GM12878 (cell line): ENCODE measurements around the gene HTD2. TPM values are rescaled to one million over a fixed set of nuclear protein-coding genes. Genes with fewer than 3 reads are reported as not detected.

Experiments
- ATAC-seq: fragments of 200-7000 bp; cut with Tn5 transposase; 3 replicates; pipeline ENCODE4 v1.9.1; 2020; ENCODE audit warnings: mild to moderate bottlenecking, moderate library complexity
- BruUV-seq: library from RNA; stranded (reverse); fragments of 400-500 nt; replicated peaks from 2 replicates; lab custom pipeline; 2021; lab: Mats Ljungman, UMichigan
- CTCF ChIA-PET: fragments of 300-600 bp; sonication (Branson Sonifier 250); formaldehyde crosslinking; extraction: SDS; loops from one replicate; lab custom pipeline; 2021; ENCODE audit warnings: inconsistent platforms; lab: Yijun Ruan, JAX
- POLR2A ChIA-PET: fragments of 350-600 bp; formaldehyde crosslinking; extraction: SDS; loops from one replicate; lab custom pipeline; 2021; ENCODE audit warnings: inconsistent platforms; lab: Charles Lee
- RAD21 ChIA-PET: fragments of 300-600 bp; sonication (Branson Sonifier 250); formaldehyde crosslinking; loops from one replicate; lab custom pipeline; 2023; ENCODE audit warnings: antibody characterized with exemption; ENCODE audit not compliant: unreplicated experiment; lab: Charles Lee
- SMC1A ChIA-PET: fragments of 300-600 bp; sonication (Branson Sonifier 250); formaldehyde crosslinking; loops from one replicate; lab custom pipeline; 2023; ENCODE audit not compliant: unreplicated experiment, uncharacterized antibody; lab: Charles Lee
- DNase-seq: peaks from one replicate; pipeline ENCODE4 v3.0.0-alpha.2; 2011; ENCODE audit warnings: low read depth, low spot score
- FAIRE-seq: peaks from 3 replicates; lab custom pipeline; 2011; peaks lifted over from hg19 to GRCh38; lab: Jason Lieb, UNC
- H2AFZ ChIP-seq: 2 replicates; pipeline ENCODE4 v1.6.0; 2011; ENCODE audit warnings: low read depth, low read length, control low read depth; ENCODE audit not compliant: control insufficient read depth
- H3K27ac ChIP-seq: 2 replicates; pipeline ENCODE4 v1.5.1; 2011; ENCODE audit warnings: control low read depth; ENCODE audit not compliant: control insufficient read depth, insufficient read depth
- H3K27me3 ChIP-seq, 2 experiments: replicated peaks in 1 of 2; 2 replicates each; pipeline versions ENCODE4 v1.6.0 to v1.6.1; 2011; ENCODE audit warnings: low read length in 1 of 2; ENCODE audit not compliant: control insufficient read depth in 2 of 2, insufficient read depth in 2 of 2
- H3K36me3 ChIP-seq, 2 experiments: 2 replicates each; pipeline ENCODE4 v1.5.1; 2011; ENCODE audit warnings: low read length in 1 of 2; ENCODE audit not compliant: control insufficient read depth in 2 of 2, insufficient read depth in 2 of 2
- H3K4me1 ChIP-seq: 2 replicates; pipeline ENCODE4 v1.6.1; 2011; ENCODE audit warnings: mild to moderate bottlenecking, low read length, moderate library complexity, mixed read lengths; ENCODE audit not compliant: control insufficient read depth, insufficient read depth
- H3K4me2 ChIP-seq: 2 replicates; pipeline ENCODE4 v1.6.0; 2011; ENCODE audit warnings: control low read depth; ENCODE audit not compliant: control insufficient read depth, insufficient read depth
- H3K4me3 ChIP-seq: fragments of 200-600 bp; sonication (generic); 2 replicates; pipeline ENCODE4 v1.5.1; 2016
- H3K79me2 ChIP-seq: 2 replicates; pipeline ENCODE4 v1.6.0; 2011; ENCODE audit warnings: low read length; ENCODE audit not compliant: control insufficient read depth, insufficient read depth
- H3K9ac ChIP-seq: 2 replicates; pipeline ENCODE4 v1.8.0; 2011; ENCODE audit warnings: low read length, control low read depth, mixed read lengths; ENCODE audit not compliant: control insufficient read depth, insufficient read depth
- H3K9me3 ChIP-seq: replicated peaks from 3 replicates; pipeline ENCODE4 v1.5.1; 2011; ENCODE audit warnings: mild to moderate bottlenecking, low read length; ENCODE audit not compliant: control insufficient read depth, insufficient read depth
- H4K20me1 ChIP-seq: 2 replicates; pipeline ENCODE4 v1.6.0; 2011; ENCODE audit not compliant: control insufficient read depth, insufficient read depth
- CEBPZ ChIP-seq: fragments of 150-350 bp; IDR thresholded peaks from 2 replicates; pipeline ENCODE4 v1.6.1; 2016; ENCODE audit warnings: low read depth, low read length
- EGR1 ChIP-seq, 2 experiments: IDR thresholded peaks; 1 replicate in 1 of 2; 2 replicates in 1 of 2; pipeline ENCODE4 v1.6.1; 2011 to 2012; ENCODE audit warnings: low read depth in 2 of 2, low read length in 2 of 2, borderline replicate concordance in 1 of 2, mild to moderate bottlenecking in 1 of 2, moderate library complexity in 1 of 2
- HCFC1 ChIP-seq: fragments of 150-350 bp; IDR thresholded peaks from 2 replicates; pipeline ENCODE4 v1.6.1; 2014; ENCODE audit warnings: low read length
- MEF2B ChIP-seq: fragments of 450-650 bp; IDR thresholded peaks from 2 replicates; pipeline ENCODE4 v1.6.1; 2018; ENCODE audit warnings: mild to moderate bottlenecking, moderate library complexity; ENCODE audit not compliant: partially characterized antibody, poor library complexity, severe bottlenecking
- MTA3 ChIP-seq: IDR thresholded peaks from 2 replicates; pipeline ENCODE4 v1.6.1; 2012; ENCODE audit warnings: low read length, inconsistent platforms, borderline replicate concordance
- PAX5 ChIP-seq: IDR thresholded peaks from 2 replicates; pipeline ENCODE4 v1.6.1; 2011; ENCODE audit warnings: low read depth, low read length, borderline replicate concordance
- RAD51 ChIP-seq: fragments of 450-650 bp; IDR thresholded peaks from 2 replicates; pipeline ENCODE4 v1.6.1; 2016; ENCODE audit warnings: moderate library complexity, mild to moderate bottlenecking, inconsistent platforms
- SPI1 ChIP-seq: IDR thresholded peaks from 2 replicates; pipeline ENCODE4 v1.6.1; 2011; ENCODE audit warnings: low read depth, mild to moderate bottlenecking, low read length, moderate library complexity, borderline replicate concordance; ENCODE audit not compliant: insufficient read depth
- STAT3 ChIP-seq: IDR thresholded peaks from 2 replicates; pipeline ENCODE4 v1.6.1; 2011; ENCODE audit warnings: low read depth, low read length, improper control_type of control experiment
- SUZ12 ChIP-seq: fragments of 200-600 bp; sonication (generic); IDR thresholded peaks from one replicate; pipeline ENCODE4 v1.6.1; 2018; ENCODE audit warnings: antibody characterized with exemption, mild to moderate bottlenecking; ENCODE audit not compliant: unreplicated experiment
- TCF3 ChIP-seq: IDR thresholded peaks from 2 replicates; pipeline ENCODE4 v1.6.1; 2012; ENCODE audit warnings: low read depth, mild to moderate bottlenecking, low read length, borderline replicate concordance; ENCODE audit not compliant: insufficient read depth
- ZNF207 ChIP-seq: fragments of 450-650 bp; IDR thresholded peaks from 2 replicates; pipeline ENCODE4 v1.6.1; 2014; ENCODE audit warnings: antibody characterized with exemption, mild to moderate bottlenecking, borderline replicate concordance
- WGBS: methylation state at CpG from one replicate; pipeline ENCODE4 v1.1.6; 2016; ENCODE audit warnings: low lambda C conversion rate; ENCODE audit not compliant: insufficient replicate concordance, insufficient coverage; ENCODE audit errors: missing lambda C conversion rate; 5-methylcytosine and 5-hydroxymethylcytosine counted together
- in situ Hi-C: fragments of 300-500 bp; cut with MboI; formaldehyde crosslinking; loops from 9 replicates; pipeline ENCODE4 v1.14.3; 2018; ENCODE audit warnings: mixed read lengths
- intact Hi-C: fragments of 100-400 bp; cut with micrococcal nuclease; formaldehyde crosslinking; loops from one replicate; pipeline ENCODE4 v1.14.2; 2022; ENCODE audit not compliant: unreplicated experiment
- polyA plus RNA-seq, 11 experiments: library from polyadenylated mRNA; depleted of rRNA in 4 of 11; unstranded in 6 of 11; stranded (reverse) in 5 of 11; fragments of >200 nt; fragmentation: Nextera tagmentation in 4 of 11; fragmentation: Illumina TruSeq in 1 of 11; extraction: Ambion mirVana in 4 of 11; extraction: Trizol in 1 of 11; gene quantifications; 1 replicate in 1 of 11; 2 replicates in 10 of 11; pipeline versions ENCODE4 v1.2.1 to v1.2.3, GENCODE V29; 2011 to 2016; ENCODE audit warnings: inconsistent platforms in 2 of 11, missing spikeins in 2 of 11, low read depth in 1 of 11
- total RNA-seq, 4 experiments: library from RNA; depleted of rRNA in 3 of 4; stranded (reverse); fragments of >200 nt in 3 of 4; fragmentation: Illumina TruSeq in 1 of 4; extraction: Trizol in 1 of 4; gene quantifications; 2 replicates each; pipeline versions ENCODE4 v1.2.1 to v1.2.3, GENCODE V29; 2013 to 2021
- TF ChIP-seq, protein P1 (sequence below): fragments of 450-650 bp; IDR thresholded peaks from 2 replicates; pipeline ENCODE4 v1.6.1; 2016; ENCODE audit warnings: mild to moderate bottlenecking

The HTD2 gene
- total and polyA plus RNA-seq, 10 of the 15 experiments (the other 5 are each of a cell fraction or from before 2014, with no cell fraction given), result 5.9 to 24.7 (median 9.5) TPM

DNA sequence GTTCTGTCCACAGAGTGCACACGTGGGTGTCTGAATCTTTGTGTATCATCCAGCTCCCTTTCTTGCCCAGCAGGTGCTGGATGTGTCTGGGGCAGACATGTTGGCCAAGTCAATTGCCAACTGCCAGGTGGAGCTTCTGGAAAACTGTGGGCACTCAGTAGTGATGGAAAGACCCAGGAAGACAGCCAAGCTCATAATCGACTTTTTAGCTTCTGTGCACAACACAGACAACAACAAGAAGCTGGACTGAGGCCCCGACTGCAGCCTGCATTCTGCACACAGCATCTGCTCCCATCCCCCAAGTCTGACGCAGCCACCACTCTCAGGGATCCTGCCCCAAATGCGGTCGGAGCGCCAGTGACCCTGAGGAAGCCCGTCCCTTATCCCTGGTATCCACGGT, 12.8 kb upstream of the HTD2 start:
- ChIA-PET CTCF (interaction anchor here (1.2 to 1.9 kb wide), 2 partner anchors 106 to 115 kb away, joined by 3 to 9 read pairs; no protein-coding TSS in a partner anchor), RAD21 (no interaction called here), POLR2A (no interaction called here), SMC1A (interaction anchor here (1.1 kb wide), 1 partner anchor 104 kb away, joined by 4 read pairs; no protein-coding TSS in a partner anchor)
- FAIRE-seq (no peak), ATAC-seq (no peak), DNase-seq (no peak)
- no peaks in the 10 kb centered on the region for H3K79me2 ChIP-seq
- H3K9ac ChIP-seq, result no peak overlapping the region
- TF ChIP-seq HCFC1 (no peak), EGR1 (IDR thresholded peaks at IDR 0.05; ENCODE audit: borderline replicate concordance in 1 of 2, low read depth in 2 of 2, low read length in 2 of 2) (no peak), SUZ12 (no peak), RAD51 (no peak)
- WGBS, result 65% methylated on average over 9 of the region's 9 CpGs
- H4K20me1 ChIP-seq, result no peaks in the 10 kb centered on the region
- H2AFZ ChIP-seq, result no peak overlapping the region
- H3K27me3 ChIP-seq, result no peaks in the 10 kb centered on the region; a peak in 1 of 4 replicates
- no peak overlapping the region for H3K4me2 ChIP-seq
- no peaks in the 10 kb centered on the region for H3K9me3 ChIP-seq
- H3K4me1 ChIP-seq, result no peaks in the 10 kb centered on the region
- intact Hi-C loops (no loop called here), in situ Hi-C loops (no loop called here)
- BruUV-seq, result no TSS peak
- H3K4me3 ChIP-seq, result no peak overlapping the region
- H3K36me3 ChIP-seq, result peaks cover 1 to 5% of the 10 kb centered on the region in 2 experiments; a peak in 1 of 4 replicates
- no peak overlapping the region for H3K27ac ChIP-seq

DNA sequence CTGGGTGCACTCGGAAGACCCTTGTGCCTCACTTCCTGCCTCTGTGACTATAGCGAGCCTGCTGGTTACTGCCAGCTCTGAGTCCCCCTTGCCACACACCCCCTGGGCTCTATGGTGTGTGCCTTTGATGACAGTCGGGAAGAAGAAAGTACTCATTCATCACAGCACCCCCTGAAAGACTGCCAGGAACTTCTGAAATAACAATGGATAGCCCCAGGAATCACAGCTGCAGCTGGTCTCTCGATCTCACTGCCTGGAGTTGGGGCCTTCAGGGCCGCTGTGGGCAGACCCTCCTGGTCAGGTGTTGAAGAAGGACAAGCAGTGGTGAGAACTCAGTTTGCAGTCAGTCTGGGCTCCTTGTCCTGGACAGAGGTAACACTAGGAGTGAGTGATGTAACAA, 10.1 kb upstream of the HTD2 start:
- SMC1A ChIA-PET, result interaction anchor here (0.5 to 2.1 kb wide), 5 partner anchors 15 to 119 kb away, joined by 3 to 4 read pairs (median 4); no protein-coding TSS in a partner anchor
- H3K79me2 ChIP-seq, result no peaks in the 10 kb centered on the region
- no peaks in the 10 kb centered on the region; the same call in 2 of the 3 replicates for H3K9me3 ChIP-seq
- no peak overlapping the region for H3K4me3 ChIP-seq
- no peaks in the 10 kb centered on the region for H4K20me1 ChIP-seq
- BruUV-seq, result no TSS peak
- no peak for DNase-seq
- H3K36me3 ChIP-seq, result peaks cover 0 to 5% of the 10 kb centered on the region in 2 experiments; a peak in 1 of 4 replicates
- in situ Hi-C loops (no loop called here), intact Hi-C loops (loop anchor here (5.0 kb wide), 1 partner anchor 59 kb away; the partner anchor contains the start of gene ABHD6)
- no peak overlapping the region for H3K9ac ChIP-seq
- FAIRE-seq, result no peak
- POLR2A ChIA-PET, result no interaction called here
- no peaks in the 10 kb centered on the region for H3K4me1 ChIP-seq
- no peak overlapping the region for H2AFZ ChIP-seq
- WGBS, result 60% methylated on average over 5 of the region's 5 CpGs
- no peaks in the 10 kb centered on the region; a peak in 1 of 4 replicates for H3K27me3 ChIP-seq
- RAD21 ChIA-PET, result interaction anchor here (1.8 to 2.0 kb wide), 2 partner anchors 58 to 79 kb away, joined by 6 read pairs; partner anchors contain the start of gene ABHD6
- H3K27ac ChIP-seq, result no peak overlapping the region
- ATAC-seq, result no peak
- CTCF ChIA-PET, result interaction anchor here (2.5 to 15.5 kb wide), 2 partner anchors 10 to 111 kb away, joined by 18 to 503 read pairs; partner anchors contain the start of genes HTD2 and RPP14
- H3K4me2 ChIP-seq, result no peak overlapping the region
- no peak for TF ChIP-seq STAT3
- TF ChIP-seq, protein P1, sequence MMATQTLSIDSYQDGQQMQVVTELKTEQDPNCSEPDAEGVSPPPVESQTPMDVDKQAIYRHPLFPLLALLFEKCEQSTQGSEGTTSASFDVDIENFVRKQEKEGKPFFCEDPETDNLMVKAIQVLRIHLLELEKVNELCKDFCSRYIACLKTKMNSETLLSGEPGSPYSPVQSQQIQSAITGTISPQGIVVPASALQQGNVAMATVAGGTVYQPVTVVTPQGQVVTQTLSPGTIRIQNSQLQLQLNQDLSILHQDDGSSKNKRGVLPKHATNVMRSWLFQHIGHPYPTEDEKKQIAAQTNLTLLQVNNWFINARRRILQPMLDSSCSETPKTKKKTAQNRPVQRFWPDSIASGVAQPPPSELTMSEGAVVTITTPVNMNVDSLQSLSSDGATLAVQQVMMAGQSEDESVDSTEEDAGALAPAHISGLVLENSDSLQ, result no peak
- no peak for TF ChIP-seq TCF3
- TF ChIP-seq SPI1, result no peak
- no peak for TF ChIP-seq ZNF207
- no peak for TF ChIP-seq MEF2B
- TF ChIP-seq MTA3, result no peak
- no peak for TF ChIP-seq PAX5
- TF ChIP-seq CEBPZ, result no peak
